Mesenchymal stem cell (in vitro differentiated cells and primary cell): ENCODE measurements around the gene CCER1.

Experiments
- DNase-seq: peaks from one replicate; pipeline ENCODE4 v3.0.0-alpha.2; 2013
- H2AFZ ChIP-seq: one replicate; pipeline ENCODE4 v1.6.1; 2013; ENCODE audit warnings: low read depth, mild to moderate bottlenecking, control low read depth, inconsistent platforms, low read length, moderate library complexity
- H2AK5ac ChIP-seq: 2 replicates; pipeline ENCODE4 v1.6.1; 2013; ENCODE audit warnings: low read length, moderate library complexity, mild to moderate bottlenecking, inconsistent platforms; ENCODE audit not compliant: severe bottlenecking
- H2BK120ac ChIP-seq: one replicate; pipeline ENCODE4 v1.6.1; 2013; ENCODE audit warnings: low read depth, mild to moderate bottlenecking, inconsistent platforms, low read length, moderate library complexity
- H2BK12ac ChIP-seq, 2 experiments: one replicate each; pipeline ENCODE4 v1.6.1; 2013; ENCODE audit warnings: inconsistent platforms in 2 of 2, low read length in 2 of 2, mild to moderate bottlenecking in 2 of 2, moderate library complexity in 2 of 2, control low read depth in 1 of 2
- H2BK15ac ChIP-seq: one replicate; pipeline ENCODE4 v1.6.1; 2013; ENCODE audit warnings: mild to moderate bottlenecking, low read depth, inconsistent platforms; ENCODE audit not compliant: poor library complexity, severe bottlenecking
- H2BK5ac ChIP-seq: 2 replicates; pipeline ENCODE4 v1.6.1; 2013; ENCODE audit warnings: low read depth, mild to moderate bottlenecking, low read length, control low read depth, inconsistent platforms; ENCODE audit not compliant: poor library complexity, severe bottlenecking
- H3K14ac ChIP-seq, 2 experiments: one replicate each; pipeline ENCODE4 v1.6.1; 2013; ENCODE audit warnings: inconsistent platforms in 2 of 2, low read length in 2 of 2, control low read depth in 1 of 2, mild to moderate bottlenecking in 1 of 2, moderate library complexity in 1 of 2
- H3K18ac ChIP-seq, 2 experiments: one replicate each; pipeline ENCODE4 v1.6.1; 2013; ENCODE audit warnings: inconsistent platforms in 2 of 2, low read length in 2 of 2, control low read depth in 1 of 2, low read depth in 1 of 2, mild to moderate bottlenecking in 1 of 2
- H3K23ac ChIP-seq, 2 experiments: one replicate each; pipeline ENCODE4 v1.6.1; 2013; ENCODE audit warnings: inconsistent platforms in 2 of 2, low read length in 2 of 2, mild to moderate bottlenecking in 2 of 2, moderate library complexity in 2 of 2, control low read depth in 1 of 2
- H3K27ac ChIP-seq: 2 replicates; pipeline ENCODE4 v1.5.1; 2013; ENCODE audit warnings: mild to moderate bottlenecking, moderate library complexity, low read length, control low read depth, inconsistent platforms; ENCODE audit not compliant: poor library complexity, severe bottlenecking
- H3K27me3 ChIP-seq, 2 experiments: 2 replicates each; pipeline versions ENCODE4 v1.6.1 to v1.7.0; 2013; ENCODE audit warnings: low read length in 2 of 2, mild to moderate bottlenecking in 2 of 2, moderate library complexity in 2 of 2, control low read depth in 1 of 2, inconsistent platforms in 1 of 2; ENCODE audit not compliant: control insufficient read depth in 1 of 2, insufficient read depth in 1 of 2
- H3K36me3 ChIP-seq, 2 experiments: 2 replicates each; pipeline versions ENCODE4 v1.6.1 to v1.7.0; 2013; ENCODE audit warnings: low read length in 2 of 2, control low read depth in 1 of 2, inconsistent platforms in 1 of 2, low read depth in 1 of 2, mild to moderate bottlenecking in 1 of 2; ENCODE audit not compliant: insufficient read depth in 2 of 2, control insufficient read depth in 1 of 2
- H3K4ac ChIP-seq, 2 experiments: one replicate each; pipeline ENCODE4 v1.6.1; 2013; ENCODE audit warnings: inconsistent platforms in 2 of 2, low read length in 2 of 2, mild to moderate bottlenecking in 2 of 2, moderate library complexity in 2 of 2, control low read depth in 1 of 2, low read depth in 1 of 2
- H3K4me1 ChIP-seq: 2 replicates; pipeline ENCODE4 v1.6.1; 2013; ENCODE audit warnings: low read depth, low read length, control low read depth; ENCODE audit not compliant: control insufficient read depth, insufficient read depth
- H3K4me2 ChIP-seq: 2 replicates; pipeline ENCODE4 v1.6.1; 2013; ENCODE audit warnings: low read length, mild to moderate bottlenecking, inconsistent platforms; ENCODE audit not compliant: poor library complexity, severe bottlenecking
- H3K4me3 ChIP-seq, 2 experiments: 2 replicates each; pipeline versions ENCODE4 v1.5.1 to v1.7.0; 2013; ENCODE audit warnings: low read length in 2 of 2, mild to moderate bottlenecking in 2 of 2, control low read depth in 1 of 2, low read depth in 1 of 2; ENCODE audit not compliant: insufficient read depth in 1 of 2
- H3K79me1 ChIP-seq: replicated peaks from 2 replicates; pipeline ENCODE4 v1.6.1; 2013; ENCODE audit warnings: mild to moderate bottlenecking, control low read depth, low read length, inconsistent platforms; ENCODE audit not compliant: poor library complexity, severe bottlenecking
- H3K9ac ChIP-seq: 2 replicates; pipeline ENCODE4 v1.7.0; 2013; ENCODE audit warnings: mild to moderate bottlenecking, low read length, moderate library complexity
- H3K9me3 ChIP-seq: 2 replicates; pipeline ENCODE4 v1.7.0; 2013; ENCODE audit warnings: mild to moderate bottlenecking, low read length; ENCODE audit not compliant: control insufficient read depth
- H4K8ac ChIP-seq: one replicate; pipeline ENCODE4 v1.6.1; 2013; ENCODE audit warnings: inconsistent platforms, mild to moderate bottlenecking, low read length, moderate library complexity
- H4K91ac ChIP-seq: one replicate; pipeline ENCODE4 v1.6.1; 2013; ENCODE audit warnings: mild to moderate bottlenecking, low read length, inconsistent platforms
- WGBS: methylation state at CpG from one replicate; pipeline ENCODE4 v1.1.7; 2013; ENCODE audit warnings: mixed read lengths; 5-methylcytosine and 5-hydroxymethylcytosine counted together

The CCER1 gene

DNA sequence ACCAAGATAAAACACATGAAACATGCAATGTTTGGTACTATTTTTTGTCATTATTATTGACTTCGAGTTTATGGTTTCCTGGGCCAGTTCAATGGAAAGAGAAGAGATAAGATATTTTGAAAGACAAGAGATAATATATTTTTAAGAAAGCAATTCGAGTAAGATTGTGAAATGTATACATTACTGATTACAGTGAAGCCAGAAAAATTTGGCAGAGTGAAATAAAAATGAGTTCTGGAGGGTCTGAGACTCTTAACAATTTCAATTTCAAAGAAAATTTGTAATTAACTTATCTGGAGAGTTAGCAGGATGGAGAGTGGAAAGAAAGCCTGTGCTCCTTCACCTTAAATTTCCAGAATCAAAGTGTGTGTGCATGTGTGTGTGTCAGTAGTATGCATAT lies 17.3 kb downstream of the CCER1 start:
- no peak overlapping the region for H2BK120ac ChIP-seq
- no peak overlapping the region for H2BK15ac ChIP-seq
- no peak overlapping the region for H2AFZ ChIP-seq
- H3K4me1 ChIP-seq = peaks cover 12% of the 10 kb centered on the region
- H2BK5ac ChIP-seq = no peak overlapping the region
- H3K18ac ChIP-seq = no peak overlapping the region
- H4K91ac ChIP-seq = no peak overlapping the region
- 85% methylated on average over 2 of the region's 2 CpGs for WGBS
- H3K9me3 ChIP-seq = no peaks in the 10 kb centered on the region
- DNase-seq = no peak
- no peaks in the 10 kb centered on the region for H3K27me3 ChIP-seq
- no peak overlapping the region for H3K4me3 ChIP-seq
- no peak overlapping the region for H3K4me2 ChIP-seq
- no peak overlapping the region for H2AK5ac ChIP-seq
- no peak overlapping the region for H2BK12ac ChIP-seq
- no peaks in the 10 kb centered on the region for H3K36me3 ChIP-seq
- no peak overlapping the region for H4K8ac ChIP-seq
- H3K14ac ChIP-seq = no peak overlapping the region
- H3K79me1 ChIP-seq = no peaks in the 10 kb centered on the region
- no peak overlapping the region for H3K23ac ChIP-seq
- H3K27ac ChIP-seq = no peak overlapping the region
- H3K4ac ChIP-seq = no peak overlapping the region
- H3K9ac ChIP-seq = no peak overlapping the region

DNA sequence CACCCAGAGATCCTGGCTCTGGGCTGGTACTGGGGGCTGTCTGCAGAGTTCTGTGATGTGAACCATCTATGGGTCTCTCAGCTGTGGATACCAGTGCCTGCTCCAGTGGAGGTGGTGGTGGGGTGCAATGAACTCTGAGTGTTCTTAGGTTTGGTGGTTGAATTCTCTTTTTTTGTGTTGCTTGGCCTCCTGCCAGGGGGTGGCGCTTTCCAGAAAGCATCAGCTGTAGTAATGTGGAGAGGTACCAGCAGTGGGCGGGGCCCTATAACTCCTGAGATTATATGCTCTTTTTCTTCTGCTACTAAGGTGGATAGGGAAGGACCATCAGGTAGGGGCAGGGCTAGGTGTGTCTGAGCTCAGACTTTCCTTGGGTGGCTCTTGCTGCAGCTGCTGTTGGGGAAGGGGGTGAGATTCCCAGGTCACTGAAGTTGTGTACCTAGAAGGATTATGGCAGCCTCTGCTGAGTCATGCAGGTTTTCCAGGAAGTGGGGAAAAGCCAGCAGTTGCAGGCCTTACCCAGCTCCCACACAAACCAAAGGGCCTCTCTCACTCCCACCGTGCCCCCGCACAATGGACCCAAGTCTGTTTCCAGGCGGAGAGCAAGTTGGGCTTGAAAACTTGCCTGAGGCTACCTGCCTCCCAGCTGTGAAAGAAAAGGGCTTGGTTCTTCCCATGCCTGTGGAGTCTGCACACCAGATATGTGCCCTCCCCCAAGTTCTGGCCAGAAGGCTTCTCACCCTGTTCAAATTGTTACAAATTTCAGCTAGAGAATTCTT lies 18.6 kb downstream of the CCER1 start:
- Histone ChIP-seq H3K4ac (no peak overlapping the region), H3K79me1 (no peaks in the 10 kb centered on the region), H2BK120ac (no peak overlapping the region), H2BK15ac (peak overlapping the region; percentile 44), H3K27me3 (no peaks in the 10 kb centered on the region), H3K14ac (no peak overlapping the region), H3K18ac (peak overlapping the region in 1 of 2 experiments; percentile 48), H3K9me3 (no peaks in the 10 kb centered on the region), H2BK5ac (no peak overlapping the region), H2AK5ac (no peak overlapping the region), H3K4me3 (no peak overlapping the region), H3K23ac (no peak overlapping the region), H4K8ac (no peak overlapping the region), H3K9ac (no peak overlapping the region), H2AFZ (no peak overlapping the region), H4K91ac (no peak overlapping the region), H3K4me2 (no peak overlapping the region), H3K27ac (no peak overlapping the region), H2BK12ac (peak overlapping the region; percentile 57 to 61), H3K36me3 (no peaks in the 10 kb centered on the region), H3K4me1 (peaks cover 12% of the 10 kb centered on the region)
- DNase-seq = no peak
- 93% methylated on average over 5 of the region's 5 CpGs for WGBS

DNA sequence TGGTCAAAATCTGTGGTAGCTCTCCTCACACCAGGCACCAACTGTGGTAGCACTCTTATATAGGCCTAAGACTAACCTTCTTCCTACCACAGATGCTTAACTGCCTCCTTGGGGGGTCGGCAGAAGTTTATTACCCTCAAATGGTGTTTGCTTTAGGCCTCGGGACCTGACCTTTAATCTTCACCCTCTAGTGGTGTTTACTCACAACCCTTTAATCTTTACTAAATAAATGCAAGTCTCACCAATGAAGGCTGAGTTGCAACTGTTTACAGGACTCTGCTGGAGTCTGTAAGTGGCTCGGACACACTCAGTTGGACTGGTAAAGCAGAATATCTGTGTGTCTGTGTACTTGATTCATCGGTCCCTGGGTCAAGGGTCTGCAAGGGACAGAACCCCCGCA lies 29.4 kb downstream of the CCER1 start:
- H3K27ac ChIP-seq = no peak overlapping the region
- no peak overlapping the region for H3K18ac ChIP-seq
- no peak overlapping the region for H2BK120ac ChIP-seq
- H2BK12ac ChIP-seq = no peak overlapping the region
- no peak overlapping the region for H3K14ac ChIP-seq
- no peak overlapping the region for H2AK5ac ChIP-seq
- H4K8ac ChIP-seq = no peak overlapping the region
- H3K23ac ChIP-seq = no peak overlapping the region
- WGBS = 20% methylated on average over 4 of the region's 5 CpGs
- H3K9ac ChIP-seq = no peak overlapping the region
- H3K36me3 ChIP-seq = no peaks in the 10 kb centered on the region
- H3K27me3 ChIP-seq = no peaks in the 10 kb centered on the region
- peaks cover 14% of the 10 kb centered on the region for H3K9me3 ChIP-seq
- H2BK15ac ChIP-seq = no peak overlapping the region
- H3K4me2 ChIP-seq = no peak overlapping the region
- H4K91ac ChIP-seq = no peak overlapping the region
- no peak overlapping the region for H2BK5ac ChIP-seq
- no peak overlapping the region for H3K4me3 ChIP-seq
- H3K79me1 ChIP-seq = no peaks in the 10 kb centered on the region
- H3K4me1 ChIP-seq = no peaks in the 10 kb centered on the region
- H3K4ac ChIP-seq = no peak overlapping the region
- DNase-seq = no peak
- H2AFZ ChIP-seq = no peak overlapping the region

DNA sequence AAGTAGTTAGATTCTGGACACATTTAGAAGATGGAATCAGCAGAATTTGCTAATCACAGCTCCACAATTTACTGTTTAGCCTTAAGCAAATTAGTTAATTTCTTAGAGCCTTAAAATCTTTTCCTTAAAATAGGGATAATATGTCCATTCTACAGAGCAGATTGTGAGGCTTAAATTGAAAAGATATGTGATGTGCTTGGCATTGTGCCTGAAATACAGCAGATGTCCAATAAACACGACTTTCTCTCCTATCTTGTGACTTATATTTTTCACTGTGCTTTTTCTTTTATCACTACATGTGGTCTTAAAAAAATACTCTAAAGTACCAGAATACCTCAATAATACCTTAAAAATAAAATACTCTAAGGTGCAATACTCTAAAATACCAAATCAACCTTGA lies 30.6 kb downstream of the CCER1 start:
- Histone ChIP-seq H2BK15ac (no peak overlapping the region), H2AFZ (no peak overlapping the region), H3K9me3 (peaks cover 4% of the 10 kb centered on the region), H3K23ac (no peak overlapping the region), H3K4me3 (no peak overlapping the region), H3K36me3 (no peaks in the 10 kb centered on the region), H3K79me1 (no peaks in the 10 kb centered on the region), H3K4ac (no peak overlapping the region), H3K18ac (no peak overlapping the region), H3K4me1 (no peaks in the 10 kb centered on the region), H2BK5ac (no peak overlapping the region), H3K27me3 (no peaks in the 10 kb centered on the region), H3K9ac (no peak overlapping the region), H3K14ac (no peak overlapping the region), H3K27ac (no peak overlapping the region), H4K8ac (no peak overlapping the region), H2AK5ac (no peak overlapping the region), H2BK12ac (no peak overlapping the region), H2BK120ac (no peak overlapping the region), H4K91ac (no peak overlapping the region), H3K4me2 (no peak overlapping the region)
- WGBS = 100% methylated on average over 1 of the region's 1 CpG
- no peak for DNase-seq
